Ishikawa (cell line): Measurements from ENCODE around the gene CTSZ.

ENCODE experiments used
- EGR1 ChIP-seq: IDR thresholded peaks from 2 replicates; pipeline ENCODE4 v1.6.1; 2012
- EP300 ChIP-seq: IDR thresholded peaks from 2 replicates; pipeline ENCODE4 v1.6.1; 2012; ENCODE audit warnings: borderline replicate concordance
- RAD21 ChIP-seq: IDR thresholded peaks from 2 replicates; pipeline ENCODE4 v1.6.1; 2012; ENCODE audit warnings: low read depth
- REST ChIP-seq: IDR thresholded peaks from 2 replicates; pipeline ENCODE4 v1.6.1; 2012; ENCODE audit warnings: low read depth, mild to moderate bottlenecking
- YY1 ChIP-seq: IDR thresholded peaks from 2 replicates; pipeline ENCODE4 v1.6.1; 2012; ENCODE audit warnings: low read depth
- ZBTB7A ChIP-seq: IDR thresholded peaks from 2 replicates; pipeline ENCODE4 v1.6.1; 2012; ENCODE audit warnings: low read depth
- TF ChIP-seq, protein P1 (sequence below): IDR thresholded peaks from 2 replicates; pipeline ENCODE4 v1.6.1; 2012

DNA sequence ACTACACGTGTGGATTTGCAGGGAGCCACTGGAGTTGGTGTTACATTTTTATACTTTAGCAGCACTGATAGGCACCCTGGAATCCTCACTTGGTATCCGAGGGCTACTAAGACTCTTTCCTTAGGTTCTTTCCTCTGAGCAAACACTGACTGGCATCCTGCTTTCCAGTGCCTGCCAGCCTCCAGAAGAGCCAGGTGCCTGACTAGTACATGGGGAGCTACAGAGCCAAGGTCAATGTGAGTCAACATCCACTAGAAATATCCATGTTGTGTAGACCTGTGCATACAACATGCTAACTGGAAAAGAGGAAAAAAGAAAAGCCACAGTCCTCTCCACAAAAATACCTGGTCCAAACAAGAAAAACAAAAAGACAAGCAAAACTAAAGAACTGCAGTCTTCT, 18.0 kb upstream of the CTSZ start:
- no peak for TF ChIP-seq EGR1
- TF ChIP-seq EP300: no peak
- TF ChIP-seq RAD21: no peak
- TF ChIP-seq ZBTB7A: no peak
- no peak for TF ChIP-seq REST
- no peak for TF ChIP-seq YY1
- TF ChIP-seq, protein P1, sequence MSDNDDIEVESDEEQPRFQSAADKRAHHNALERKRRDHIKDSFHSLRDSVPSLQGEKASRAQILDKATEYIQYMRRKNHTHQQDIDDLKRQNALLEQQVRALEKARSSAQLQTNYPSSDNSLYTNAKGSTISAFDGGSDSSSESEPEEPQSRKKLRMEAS: no peak
